ENCODE results near the gene NKAIN4.

Gene NKAIN4

GRCh38 chr20:63273635-63274380 is 19.5 kb upstream of the NKAIN4 start:
- H3K9me3 ChIP-seq (ENCODE audit: control insufficient read depth, insufficient read depth, low read length), result no peaks in the 10 kb centered on the region
- H3K9ac ChIP-seq (ENCODE audit: low read depth, low read length), result peak overlapping the region; percentile 68
- H3K4me1 ChIP-seq (ENCODE audit: insufficient read depth, low read length), result peaks cover 4% of the 10 kb centered on the region; the same call in 1 of the 2 replicates
- peaks cover 18% of the 10 kb centered on the region; the same call in 1 of the 2 replicates for H3K36me3 ChIP-seq (ENCODE audit: insufficient read depth, low read length)

- Histone ChIP-seq H3K9me3 (ENCODE audit: control insufficient read depth, insufficient read depth, low read length) (no peaks in the 10 kb centered on the region), H3K9ac (ENCODE audit: low read depth, low read length) (peak overlapping the region; percentile 68), H3K4me1 (ENCODE audit: insufficient read depth, low read length) (peaks cover 5% of the 10 kb centered on the region; the same call in 1 of the 2 replicates), H3K36me3 (ENCODE audit: insufficient read depth, low read length) (peaks cover 12% of the 10 kb centered on the region; the same call in 1 of the 2 replicates)
These were observed 18.9 kb upstream of the NKAIN4 start for GRCh38 chr20:63273059-63273579.

- peaks cover 5% of the 10 kb centered on the region; the same call in 1 of the 2 replicates for H3K4me1 ChIP-seq (ENCODE audit: insufficient read depth, low read length)
- no peaks in the 10 kb centered on the region for H3K9me3 ChIP-seq (ENCODE audit: control insufficient read depth, insufficient read depth, low read length)
- H3K9ac ChIP-seq (ENCODE audit: low read depth, low read length), result peak within 1 kb of the TSS; percentile 68
- peaks cover 12% of the 10 kb centered on the region; the same call in 1 of the 2 replicates for H3K36me3 ChIP-seq (ENCODE audit: insufficient read depth, low read length)
These were observed 18.1 kb upstream of the NKAIN4 start, which contains the start of gene ARFGAP1 for GRCh38 chr20:63272105-63273058. ARFGAP1 (plus strand) TSS chr20:63272813; CDS start chr20:63275581, 2,768 bp downstream.

GRCh38 chr20:63270606-63271325 is 16.5 kb upstream of the NKAIN4 start:
- H3K9ac ChIP-seq (ENCODE audit: low read depth, low read length), result no peak overlapping the region

GRCh38 chr20:63269724-63270123 is 15.5 kb upstream of the NKAIN4 start:
- no peaks in the 10 kb centered on the region for H3K36me3 ChIP-seq (ENCODE audit: insufficient read depth, low read length)
- H3K9ac ChIP-seq (ENCODE audit: low read depth, low read length), result no peak overlapping the region
- no peaks in the 10 kb centered on the region for H3K9me3 ChIP-seq (ENCODE audit: control insufficient read depth, insufficient read depth, low read length)
- peaks cover 5% of the 10 kb centered on the region; the same call in 1 of the 2 replicates for H3K4me1 ChIP-seq (ENCODE audit: insufficient read depth, low read length)

More at GRCh38 chr20:63270606-63271325, 16.5 kb upstream of the NKAIN4 start:
- Histone ChIP-seq H3K36me3 (ENCODE audit: insufficient read depth, low read length) (peaks cover 2% of the 10 kb centered on the region; the same call in 1 of the 2 replicates), H3K4me1 (ENCODE audit: insufficient read depth, low read length) (peaks cover 5% of the 10 kb centered on the region; the same call in 1 of the 2 replicates), H3K9me3 (ENCODE audit: control insufficient read depth, insufficient read depth, low read length) (no peaks in the 10 kb centered on the region)

GRCh38 chr20:63268671-63269439 is 14.6 kb upstream of the NKAIN4 start:
- H3K36me3 ChIP-seq (ENCODE audit: insufficient read depth, low read length), result no peaks in the 10 kb centered on the region
- H3K9me3 ChIP-seq (ENCODE audit: control insufficient read depth, insufficient read depth, low read length), result no peaks in the 10 kb centered on the region
- peaks cover 5% of the 10 kb centered on the region; the same call in 1 of the 2 replicates for H3K4me1 ChIP-seq (ENCODE audit: insufficient read depth, low read length)
- H3K9ac ChIP-seq (ENCODE audit: low read depth, low read length), result no peak overlapping the region

- Histone ChIP-seq H3K9me3 (ENCODE audit: control insufficient read depth, insufficient read depth, low read length) (no peaks in the 10 kb centered on the region), H3K9ac (ENCODE audit: low read depth, low read length) (no peak overlapping the region), H3K36me3 (ENCODE audit: insufficient read depth, low read length) (no peaks in the 10 kb centered on the region), H3K4me1 (ENCODE audit: insufficient read depth, low read length) (peaks cover 5% of the 10 kb centered on the region; the same call in 1 of the 2 replicates)
These were observed 14.0 kb upstream of the NKAIN4 start for GRCh38 chr20:63268256-63268655.

GRCh38 chr20:63267691-63268090 is 13.4 kb upstream of the NKAIN4 start:
- Histone ChIP-seq H3K4me1 (ENCODE audit: insufficient read depth, low read length) (peaks cover 5% of the 10 kb centered on the region; the same call in 1 of the 2 replicates), H3K9me3 (ENCODE audit: control insufficient read depth, insufficient read depth, low read length) (no peaks in the 10 kb centered on the region), H3K9ac (ENCODE audit: low read depth, low read length) (no peak overlapping the region), H3K36me3 (ENCODE audit: insufficient read depth, low read length) (no peaks in the 10 kb centered on the region)

- H3K4me1 ChIP-seq (ENCODE audit: insufficient read depth, low read length), result peaks cover 12% of the 10 kb centered on the region; the same call in 1 of the 2 replicates
- H3K9ac ChIP-seq (ENCODE audit: low read depth, low read length), result no peak overlapping the region
- no peaks in the 10 kb centered on the region for H3K36me3 ChIP-seq (ENCODE audit: insufficient read depth, low read length)
- no peaks in the 10 kb centered on the region for H3K9me3 ChIP-seq (ENCODE audit: control insufficient read depth, insufficient read depth, low read length)
These were observed 11.7 kb upstream of the NKAIN4 start for GRCh38 chr20:63265891-63266515.

GRCh38 chr20:63264519-63264918 is 10.3 kb upstream of the NKAIN4 start:
- peaks cover 12% of the 10 kb centered on the region; the same call in 1 of the 2 replicates for H3K4me1 ChIP-seq (ENCODE audit: insufficient read depth, low read length)
- H3K9ac ChIP-seq (ENCODE audit: low read depth, low read length), result no peak overlapping the region

GRCh38 chr20:63264000-63264399 is 9.7 kb upstream of the NKAIN4 start:
- Histone ChIP-seq H3K9ac (ENCODE audit: low read depth, low read length) (no peak overlapping the region), H3K4me1 (ENCODE audit: insufficient read depth, low read length) (peaks cover 10% of the 10 kb centered on the region; the same call in 1 of the 2 replicates)

More at GRCh38 chr20:63264519-63264918, 10.3 kb upstream of the NKAIN4 start:
- Histone ChIP-seq H3K36me3 (ENCODE audit: insufficient read depth, low read length) (no peaks in the 10 kb centered on the region), H3K9me3 (ENCODE audit: control insufficient read depth, insufficient read depth, low read length) (no peaks in the 10 kb centered on the region)

GRCh38 chr20:63262836-63263235 is 8.6 kb upstream of the NKAIN4 start:
- Histone ChIP-seq H3K9ac (ENCODE audit: low read depth, low read length) (no peak overlapping the region), H3K9me3 (ENCODE audit: control insufficient read depth, insufficient read depth, low read length) (no peaks in the 10 kb centered on the region), H3K36me3 (ENCODE audit: insufficient read depth, low read length) (no peaks in the 10 kb centered on the region), H3K4me1 (ENCODE audit: insufficient read depth, low read length) (peaks cover 7% of the 10 kb centered on the region; the same call in 1 of the 2 replicates)

More at GRCh38 chr20:63264000-63264399, 9.7 kb upstream of the NKAIN4 start:
- H3K36me3 ChIP-seq (ENCODE audit: insufficient read depth, low read length), result no peaks in the 10 kb centered on the region
- H3K9me3 ChIP-seq (ENCODE audit: control insufficient read depth, insufficient read depth, low read length), result no peaks in the 10 kb centered on the region

Measured in ES-I3 (cell line).